Activated naive CD8-positive, alpha-beta T cell treated with anti-CD3 and anti-CD28 coated beads, Interleukin-2, amount 50 U/mL, for 16 hours (primary cell): ENCODE results near the gene PRKN.

Source experiments
- DNase-seq: peaks from one replicate; pipeline ENCODE4 v3.0.0-alpha.2; 2020; ENCODE audit warnings: low read depth, low spot score

PRKN gene

GRCh38 chr6:162727322-162728182 lies at the start of gene PRKN, which contains the start of gene PACRG:
TSS of gene PRKN (minus strand) at chr6:162727766.
TSS of gene PACRG (plus strand) at chr6:162727974.
- peak; percentile 97 for DNase-seq

- DNase-seq, result no peak
Observed at GRCh38 chr6:162777091-162777490, 49.5 kb upstream of the PRKN start.

GRCh38 chr6:162773996-162774395 lies 46.4 kb upstream of the PRKN start:
- DNase-seq, result no peak

GRCh38 chr6:162772466-162772865 lies 44.9 kb upstream of the PRKN start:
- DNase-seq, result no peak

- DNase-seq, result no peak
Observed at GRCh38 chr6:162770955-162771354, 43.4 kb upstream of the PRKN start.

GRCh38 chr6:162770136-162770535 lies 42.6 kb upstream of the PRKN start:
- no peak for DNase-seq

- no peak for DNase-seq
Observed at GRCh38 chr6:162753775-162754174, 26.2 kb upstream of the PRKN start.

GRCh38 chr6:162751211-162751859 lies 23.8 kb upstream of the PRKN start:
- DNase-seq, result no peak

- DNase-seq, result no peak
Observed at GRCh38 chr6:162750776-162751175, 23.2 kb upstream of the PRKN start.

GRCh38 chr6:162736961-162737360 lies 9.4 kb upstream of the PRKN start:
- no peak for DNase-seq

- DNase-seq, result no peak
Observed at GRCh38 chr6:162733489-162733888, 5.9 kb upstream of the PRKN start.

GRCh38 chr6:162730502-162730901 lies 2.9 kb upstream of the PRKN start:
- DNase-seq, result no peak

- no peak for DNase-seq
Observed at GRCh38 chr6:162728706-162729105, 1.1 kb upstream of the PRKN start.

- DNase-seq, result no peak
Observed at GRCh38 chr6:162728197-162728596, 631 bp upstream of the PRKN start.

- no peak for DNase-seq
Observed at GRCh38 chr6:162726947-162727321, 632 bp downstream of the PRKN start.

- no peak for DNase-seq
Observed at GRCh38 chr6:162722633-162723032, 4.9 kb downstream of the PRKN start.

GRCh38 chr6:162722226-162722625 lies 5.3 kb downstream of the PRKN start:
- DNase-seq, result no peak

- DNase-seq, result no peak
Observed at GRCh38 chr6:162721404-162721687, 6.2 kb downstream of the PRKN start.

- DNase-seq, result no peak
Observed at GRCh38 chr6:162719528-162719927, 8.0 kb downstream of the PRKN start.

GRCh38 chr6:162715601-162716000 lies 12.0 kb downstream of the PRKN start:
- DNase-seq, result no peak

- no peak for DNase-seq
Observed at GRCh38 chr6:162713974-162714780, 13.4 kb downstream of the PRKN start.

- DNase-seq, result no peak
Observed at GRCh38 chr6:162712694-162713093, 14.9 kb downstream of the PRKN start.
